Measurements from ENCODE around the gene C10orf120.

DNA sequence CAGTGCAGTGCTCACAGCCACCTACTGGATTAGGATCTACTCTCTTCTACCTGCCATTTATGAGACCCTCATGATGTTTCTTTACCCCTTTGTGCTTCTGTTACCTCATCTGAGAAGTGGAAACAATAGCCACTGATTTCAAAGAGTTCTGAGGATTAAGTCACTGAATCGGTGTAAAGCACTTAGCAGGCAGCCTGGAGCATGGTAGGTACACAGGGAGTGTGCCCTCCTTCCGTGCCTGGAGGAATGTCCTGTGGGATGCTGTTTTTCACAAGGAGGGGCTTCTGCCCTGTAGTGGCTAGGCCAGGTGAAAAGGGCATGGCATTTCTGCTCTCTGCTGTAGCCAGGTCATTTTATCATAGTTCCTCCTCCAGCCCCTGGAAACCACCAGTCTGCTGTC, 44.6 kb upstream of the C10orf120 start:
- TF ChIP-seq, protein P1, sequence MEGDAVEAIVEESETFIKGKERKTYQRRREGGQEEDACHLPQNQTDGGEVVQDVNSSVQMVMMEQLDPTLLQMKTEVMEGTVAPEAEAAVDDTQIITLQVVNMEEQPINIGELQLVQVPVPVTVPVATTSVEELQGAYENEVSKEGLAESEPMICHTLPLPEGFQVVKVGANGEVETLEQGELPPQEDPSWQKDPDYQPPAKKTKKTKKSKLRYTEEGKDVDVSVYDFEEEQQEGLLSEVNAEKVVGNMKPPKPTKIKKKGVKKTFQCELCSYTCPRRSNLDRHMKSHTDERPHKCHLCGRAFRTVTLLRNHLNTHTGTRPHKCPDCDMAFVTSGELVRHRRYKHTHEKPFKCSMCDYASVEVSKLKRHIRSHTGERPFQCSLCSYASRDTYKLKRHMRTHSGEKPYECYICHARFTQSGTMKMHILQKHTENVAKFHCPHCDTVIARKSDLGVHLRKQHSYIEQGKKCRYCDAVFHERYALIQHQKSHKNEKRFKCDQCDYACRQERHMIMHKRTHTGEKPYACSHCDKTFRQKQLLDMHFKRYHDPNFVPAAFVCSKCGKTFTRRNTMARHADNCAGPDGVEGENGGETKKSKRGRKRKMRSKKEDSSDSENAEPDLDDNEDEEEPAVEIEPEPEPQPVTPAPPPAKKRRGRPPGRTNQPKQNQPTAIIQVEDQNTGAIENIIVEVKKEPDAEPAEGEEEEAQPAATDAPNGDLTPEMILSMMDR (IDR thresholded peaks at IDR 0.05 in 8 of 11, conservative IDR thresholded peaks at IDR 0.05 in 3 of 11): no peak
- TF ChIP-seq POLR2AphosphoS5 (IDR thresholded peaks at IDR 0.05) (no peak), POLR2A (IDR thresholded peaks at IDR 0.05) (no peak)
